Rectal smooth muscle tissue (tissue), 1 donor: Measurements from ENCODE around the gene CHGA.

Experiments
- H3K27ac ChIP-seq: one replicate; pipeline ENCODE4 v1.7.0; 2013; ENCODE audit warnings: low read depth, low read length, inconsistent platforms
- H3K27me3 ChIP-seq: one replicate; pipeline ENCODE4 v1.7.0; 2013; ENCODE audit warnings: low read length; ENCODE audit not compliant: control insufficient read depth, insufficient read depth
- H3K36me3 ChIP-seq: one replicate; pipeline ENCODE4 v1.7.0; 2013; ENCODE audit warnings: low read length; ENCODE audit not compliant: control insufficient read depth, insufficient read depth
- H3K4me1 ChIP-seq: one replicate; pipeline ENCODE4 v1.7.0; 2013; ENCODE audit warnings: low read length; ENCODE audit not compliant: control insufficient read depth, insufficient read depth
- H3K4me3 ChIP-seq: one replicate; pipeline ENCODE4 v1.7.0; 2013; ENCODE audit warnings: low read length
- H3K9ac ChIP-seq: one replicate; pipeline ENCODE4 v1.7.0; 2013; ENCODE audit warnings: low read length

The CHGA gene

DNA sequence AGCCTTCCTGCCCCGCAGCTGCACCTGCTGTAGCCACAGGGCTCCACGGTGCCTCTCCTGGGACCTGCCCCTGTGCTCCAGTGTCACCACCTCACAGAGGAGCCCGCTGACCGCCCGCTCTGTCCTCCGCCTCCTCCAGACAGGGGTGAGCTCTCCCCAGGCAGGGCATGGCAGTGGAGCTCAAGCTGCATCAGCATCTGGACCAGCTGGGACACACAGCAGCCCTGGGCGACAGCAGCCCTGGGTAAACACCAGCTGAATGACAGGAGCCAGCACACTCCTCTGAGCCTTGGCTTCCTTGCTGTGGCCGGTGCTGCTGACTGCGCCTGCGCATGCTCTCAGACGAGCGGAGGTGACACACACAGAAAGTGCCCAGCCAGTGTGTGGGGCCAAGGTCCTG, 22.0 kb downstream of the CHGA start:
- Histone ChIP-seq H3K27me3 (no peaks in the 10 kb centered on the region), H3K9ac (no peak overlapping the region), H3K36me3 (peaks cover 18% of the 10 kb centered on the region), H3K4me1 (no peaks in the 10 kb centered on the region), H3K27ac (no peak overlapping the region), H3K4me3 (no peak overlapping the region)

DNA sequence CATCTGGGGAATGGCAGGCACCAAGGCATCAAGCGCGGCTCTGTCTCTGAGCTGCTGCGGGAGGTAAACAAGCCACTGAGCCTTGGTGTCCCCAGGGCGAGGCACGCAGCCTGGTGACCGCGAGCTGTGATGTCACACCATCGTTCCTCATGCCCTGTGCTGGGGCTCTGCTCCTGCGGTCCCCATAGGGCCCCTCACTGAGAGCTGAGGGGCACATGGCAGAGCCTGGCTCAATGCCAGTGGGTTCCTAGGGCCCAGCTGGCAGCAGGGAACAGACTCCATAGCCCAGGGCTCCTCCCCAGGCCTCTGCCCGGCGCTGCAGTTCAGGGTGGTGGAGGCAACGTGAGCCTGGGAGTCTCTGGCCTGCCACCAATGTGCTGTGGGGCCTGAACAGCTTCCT, 22.6 kb downstream of the CHGA start:
- Histone ChIP-seq H3K4me1 (no peaks in the 10 kb centered on the region), H3K27ac (no peak overlapping the region), H3K36me3 (peaks cover 21% of the 10 kb centered on the region), H3K9ac (no peak overlapping the region), H3K4me3 (no peak overlapping the region), H3K27me3 (no peaks in the 10 kb centered on the region)

DNA sequence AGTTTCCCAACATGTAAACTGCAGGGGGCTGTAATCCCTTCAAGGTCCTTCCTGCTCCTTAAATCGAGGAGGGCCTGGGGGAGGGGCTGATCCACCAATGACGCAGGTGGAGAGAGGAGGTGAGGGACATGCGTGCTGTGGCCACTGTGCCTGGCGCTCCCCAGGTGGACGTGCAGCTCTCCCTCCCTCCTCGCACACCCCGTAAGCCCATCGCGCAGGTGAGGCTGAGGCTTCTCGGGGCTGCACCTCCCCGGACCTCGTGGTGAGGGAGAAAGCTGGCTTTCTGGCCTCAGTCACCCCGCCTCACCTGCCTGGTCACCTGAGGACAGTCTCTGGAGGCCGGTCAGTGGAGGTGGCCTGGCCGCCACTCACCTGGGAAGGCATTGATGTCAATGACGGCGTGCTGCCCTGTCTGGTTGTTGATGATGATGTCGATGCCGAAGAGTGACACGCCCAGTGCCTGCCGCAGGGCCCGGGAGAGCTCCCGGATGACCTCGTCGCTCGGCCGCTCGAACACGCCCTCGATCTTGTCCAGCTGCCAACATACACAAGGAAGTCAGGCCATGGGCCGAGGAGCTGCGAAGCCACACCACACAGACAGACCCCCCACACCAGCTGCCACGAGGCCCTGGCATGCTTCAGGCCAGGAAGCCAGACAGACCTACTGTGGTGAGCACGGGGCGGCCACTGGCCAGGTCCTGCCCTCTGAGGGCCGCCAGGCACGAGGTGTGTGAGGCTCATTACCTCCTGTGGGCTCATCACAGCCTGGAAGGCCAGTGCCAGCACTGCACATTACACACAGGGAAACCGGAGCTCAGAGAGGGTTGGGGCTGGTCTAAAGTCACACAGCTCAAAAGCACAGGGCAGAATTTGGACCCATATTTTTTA, 23.3 kb downstream of the CHGA start:
- Histone ChIP-seq H3K4me3 (no peak overlapping the region), H3K27me3 (no peaks in the 10 kb centered on the region), H3K27ac (no peak overlapping the region), H3K36me3 (peaks cover 17% of the 10 kb centered on the region), H3K9ac (no peak overlapping the region), H3K4me1 (no peaks in the 10 kb centered on the region)

DNA sequence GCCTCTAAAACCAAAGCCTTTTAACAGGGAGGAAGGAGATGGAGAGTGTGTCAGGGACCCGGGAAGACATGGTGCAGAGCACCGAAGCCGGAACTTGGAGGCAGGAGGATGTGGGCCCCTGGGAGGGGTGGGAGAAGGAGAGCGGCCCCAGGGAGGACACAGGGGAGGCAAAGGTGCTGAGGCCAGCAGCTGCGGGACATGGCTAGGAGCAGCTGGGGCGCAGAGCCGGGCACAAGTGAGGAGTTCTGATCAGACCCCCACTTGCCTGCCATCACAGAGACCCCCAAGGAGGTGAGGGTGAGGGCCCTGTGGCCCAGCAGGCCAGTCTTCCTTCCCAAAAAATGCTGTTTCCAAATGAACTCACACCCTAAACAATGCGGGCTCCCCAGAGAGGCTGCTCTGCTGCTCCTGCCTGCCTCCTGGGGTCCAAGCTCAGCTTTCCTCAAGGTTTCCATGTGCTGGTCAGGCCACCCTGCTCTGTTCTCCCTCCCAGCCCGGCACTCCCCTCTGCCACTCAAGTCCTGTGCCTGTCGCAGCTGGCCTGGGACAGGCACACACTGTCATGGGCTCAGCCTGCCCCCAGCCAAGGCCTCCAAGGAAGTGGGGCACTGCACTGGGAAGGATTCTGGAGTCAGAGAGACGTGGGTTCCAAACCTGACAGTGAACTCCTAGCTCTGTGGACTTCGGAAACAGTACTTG, 24.0 kb downstream of the CHGA start:
- peaks cover 20% of the 10 kb centered on the region for H3K36me3 ChIP-seq

DNA sequence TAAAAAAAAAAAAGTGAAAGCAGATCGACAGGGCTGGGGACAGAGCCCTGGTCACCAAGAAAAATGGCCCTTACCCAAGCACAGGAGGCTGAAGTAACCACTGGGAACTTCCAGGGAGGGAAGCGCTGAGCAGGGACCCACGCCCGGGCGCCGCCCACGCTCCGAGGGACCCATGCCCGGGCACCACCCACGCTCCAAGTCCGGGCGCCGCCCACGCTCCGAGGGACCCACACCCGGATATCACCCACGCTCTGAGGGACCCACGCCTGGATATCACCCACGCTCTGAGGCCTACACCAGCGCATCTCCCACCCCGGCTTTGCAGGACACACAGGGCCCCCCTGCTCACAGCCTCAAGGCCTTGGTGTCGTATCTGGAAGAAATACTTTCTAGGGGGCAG, 25.7 kb downstream of the CHGA start:
- Histone ChIP-seq H3K9ac (no peak overlapping the region), H3K4me1 (peaks cover 2% of the 10 kb centered on the region), H3K27me3 (no peaks in the 10 kb centered on the region), H3K27ac (no peak overlapping the region), H3K4me3 (no peak overlapping the region), H3K36me3 (peaks cover 20% of the 10 kb centered on the region)

More for the DNA sequence above, 24.0 kb downstream of the CHGA start:
- no peak overlapping the region for H3K4me3 ChIP-seq
- H3K9ac ChIP-seq, result no peak overlapping the region
- H3K27ac ChIP-seq, result no peak overlapping the region
- H3K27me3 ChIP-seq, result no peaks in the 10 kb centered on the region
- H3K4me1 ChIP-seq, result peaks cover under 1% of the 10 kb centered on the region

DNA sequence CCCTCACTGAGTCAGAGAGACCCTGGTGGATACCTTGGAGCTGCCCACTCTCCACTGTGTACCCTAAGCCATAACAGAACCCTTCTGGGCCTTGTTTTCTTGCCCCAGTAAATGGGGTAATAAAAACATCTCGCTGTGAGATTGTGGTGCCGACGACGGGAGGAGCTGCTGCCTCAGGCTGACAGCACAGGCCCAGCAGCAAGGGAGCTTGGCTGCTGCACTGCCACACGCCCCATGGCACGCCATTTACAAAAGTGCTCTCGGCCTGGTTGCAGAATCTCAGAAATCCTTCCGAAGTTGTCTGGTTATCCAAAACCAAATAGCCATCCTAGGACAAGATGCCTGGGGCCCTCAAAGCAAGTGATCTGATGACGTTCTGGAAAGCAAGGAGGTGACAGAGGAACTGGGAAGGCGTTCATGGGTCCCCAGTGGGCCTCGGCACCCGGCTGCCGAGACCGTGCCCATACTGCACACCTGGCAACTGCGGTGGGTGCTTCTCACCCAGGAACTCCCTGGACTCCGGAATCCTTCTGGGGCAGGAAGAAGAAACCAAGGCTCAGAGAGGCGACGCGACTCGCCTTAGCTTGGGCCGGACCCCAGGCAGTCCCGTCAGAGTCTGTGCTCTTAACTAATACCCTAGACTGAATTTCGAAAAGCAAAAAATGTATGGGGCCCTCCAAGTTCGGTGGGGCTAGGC, 26.7 kb downstream of the CHGA start:
- Histone ChIP-seq H3K36me3 (peaks cover 20% of the 10 kb centered on the region), H3K27ac (no peak overlapping the region), H3K9ac (no peak overlapping the region), H3K4me3 (no peak overlapping the region), H3K4me1 (peaks cover 2% of the 10 kb centered on the region), H3K27me3 (no peaks in the 10 kb centered on the region)

DNA sequence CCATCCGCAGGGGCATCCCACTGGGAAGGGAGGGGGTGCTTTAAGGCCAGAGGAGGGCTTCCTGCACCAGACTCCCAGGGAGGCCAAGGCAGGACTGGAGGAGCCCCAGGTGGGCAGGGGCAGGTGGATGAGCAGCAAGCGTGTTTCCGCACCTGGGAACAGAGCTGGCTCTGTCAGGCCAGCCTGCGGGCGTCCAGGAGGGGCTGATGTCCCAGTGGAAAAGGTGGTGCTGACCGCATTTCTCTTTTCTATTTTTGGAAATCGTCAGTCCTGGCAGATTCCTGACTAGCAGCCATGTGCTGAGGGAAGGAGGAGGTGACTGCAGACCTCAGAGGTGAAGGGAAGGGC, 27.2 kb downstream of the CHGA start:
- H3K27ac ChIP-seq, result no peak overlapping the region
- peaks cover 2% of the 10 kb centered on the region for H3K4me1 ChIP-seq
- H3K4me3 ChIP-seq, result no peak overlapping the region
- no peaks in the 10 kb centered on the region for H3K27me3 ChIP-seq
- peaks cover 20% of the 10 kb centered on the region for H3K36me3 ChIP-seq
- H3K9ac ChIP-seq, result no peak overlapping the region

DNA sequence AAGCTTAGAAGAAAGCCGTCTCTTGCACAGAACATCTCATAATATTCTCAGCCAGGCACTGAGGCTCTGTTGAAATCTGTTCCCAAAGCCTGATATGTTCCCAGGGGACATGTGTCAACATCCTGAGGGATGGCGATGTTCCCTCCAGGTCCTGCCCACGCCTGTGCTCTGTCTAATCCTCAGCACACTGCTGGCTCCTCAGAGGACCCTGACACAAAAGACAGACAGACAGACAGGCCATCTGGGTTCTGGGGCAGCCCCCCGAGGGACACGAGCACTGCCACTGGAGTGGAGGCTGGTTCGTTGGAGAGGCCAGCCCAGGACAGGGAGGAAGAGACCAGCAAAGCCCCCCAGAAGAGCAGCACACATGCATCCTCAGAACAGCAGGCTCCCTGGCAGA, 27.8 kb downstream of the CHGA start:
- Histone ChIP-seq H3K9ac (no peak overlapping the region), H3K4me3 (no peak overlapping the region), H3K27ac (no peak overlapping the region), H3K36me3 (peaks cover 23% of the 10 kb centered on the region), H3K4me1 (peaks cover 2% of the 10 kb centered on the region), H3K27me3 (no peaks in the 10 kb centered on the region)

DNA sequence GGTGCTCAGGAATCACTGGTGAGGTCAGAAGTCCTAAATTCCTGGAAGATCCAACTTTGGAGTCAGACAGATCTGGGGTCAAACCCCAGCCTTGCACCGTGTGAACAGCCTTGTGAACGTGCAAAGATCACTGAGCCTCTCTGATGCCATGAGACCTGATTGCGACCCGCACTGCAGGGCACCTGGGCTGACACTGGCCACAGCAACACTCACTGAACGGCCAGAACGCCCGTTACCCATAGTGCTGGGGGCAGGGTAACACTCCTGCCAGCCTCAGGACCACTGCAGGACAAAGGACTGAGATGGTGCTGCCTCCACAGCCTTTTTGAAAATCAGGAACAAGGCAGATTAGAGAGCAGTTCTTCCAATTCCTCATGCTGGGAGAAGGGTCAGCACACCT, 28.3 kb downstream of the CHGA start:
- no peak overlapping the region for H3K9ac ChIP-seq
- H3K27me3 ChIP-seq, result no peaks in the 10 kb centered on the region
- no peak overlapping the region for H3K4me3 ChIP-seq
- no peak overlapping the region for H3K27ac ChIP-seq
- peaks cover 2% of the 10 kb centered on the region for H3K4me1 ChIP-seq
- peaks cover 18% of the 10 kb centered on the region for H3K36me3 ChIP-seq

DNA sequence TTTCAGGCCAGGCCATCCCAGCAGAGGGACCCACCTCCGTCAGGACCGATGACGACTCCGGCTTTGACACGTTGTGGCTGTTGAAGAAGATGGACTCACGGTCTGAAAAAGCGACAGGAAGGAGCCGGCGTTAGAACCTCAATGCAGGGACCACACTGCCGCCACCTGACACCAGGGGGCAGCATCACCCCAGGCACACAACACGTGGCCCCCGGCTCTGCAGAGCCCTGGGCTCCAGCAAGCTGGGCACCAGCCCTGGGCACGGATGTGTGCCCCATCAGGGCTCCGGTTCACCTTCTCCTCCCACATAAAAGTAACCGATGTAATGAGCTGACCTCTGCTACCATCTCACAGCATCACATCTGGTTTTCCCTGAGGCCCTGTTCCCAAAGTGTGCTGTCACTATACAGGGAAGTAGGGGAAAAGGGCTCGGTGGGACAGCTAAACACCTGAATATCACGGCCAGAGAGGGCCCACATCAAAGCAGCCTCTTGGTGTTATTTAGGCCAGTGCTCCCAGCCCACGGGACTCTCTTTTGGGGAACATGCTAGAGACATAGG, 29.0 kb downstream of the CHGA start:
- Histone ChIP-seq H3K36me3 (peaks cover 18% of the 10 kb centered on the region), H3K9ac (no peak overlapping the region), H3K4me1 (peaks cover 2% of the 10 kb centered on the region), H3K27me3 (no peaks in the 10 kb centered on the region), H3K27ac (no peak overlapping the region), H3K4me3 (no peak overlapping the region)

DNA sequence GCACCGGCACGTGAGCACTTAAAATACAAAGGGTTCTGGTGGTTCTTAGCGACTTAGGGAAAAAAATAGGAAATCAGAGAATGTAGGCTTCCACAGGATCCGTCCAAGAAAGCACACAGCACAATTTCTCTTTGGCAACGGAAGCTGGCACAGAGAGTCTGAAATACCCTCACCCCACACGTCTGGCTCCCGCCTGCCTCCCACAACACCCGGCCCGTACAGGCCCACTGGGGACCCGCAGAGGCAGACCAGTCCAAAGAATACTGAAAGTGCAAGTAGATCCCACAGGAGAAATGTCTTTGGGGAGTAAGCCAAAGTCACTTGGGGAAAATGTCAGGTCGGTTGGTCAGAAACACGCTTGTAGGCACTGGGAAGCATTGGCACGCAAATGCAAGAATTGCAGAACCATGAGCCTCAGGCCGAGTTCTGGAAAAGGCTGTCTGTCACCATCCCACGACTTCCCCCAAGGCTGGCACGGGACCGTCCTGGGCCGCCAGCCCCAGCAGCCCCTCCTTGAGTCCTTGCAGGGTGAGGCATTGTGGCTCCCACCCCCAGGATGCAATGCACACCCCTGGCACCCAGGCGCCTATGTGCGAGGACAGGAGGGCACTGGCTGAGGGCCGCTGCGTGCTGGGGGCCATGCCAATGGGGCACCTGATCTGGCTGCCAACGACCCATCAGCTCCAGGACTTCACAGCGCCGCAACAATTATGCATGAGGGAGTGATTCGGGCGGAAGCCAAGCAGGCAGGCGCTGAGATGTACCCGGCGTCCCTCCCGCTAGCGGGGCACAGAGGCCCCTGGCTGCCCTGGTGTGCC, 29.7 kb downstream of the CHGA start:
- Histone ChIP-seq H3K9ac (no peak overlapping the region), H3K4me1 (peaks cover 2% of the 10 kb centered on the region)

DNA sequence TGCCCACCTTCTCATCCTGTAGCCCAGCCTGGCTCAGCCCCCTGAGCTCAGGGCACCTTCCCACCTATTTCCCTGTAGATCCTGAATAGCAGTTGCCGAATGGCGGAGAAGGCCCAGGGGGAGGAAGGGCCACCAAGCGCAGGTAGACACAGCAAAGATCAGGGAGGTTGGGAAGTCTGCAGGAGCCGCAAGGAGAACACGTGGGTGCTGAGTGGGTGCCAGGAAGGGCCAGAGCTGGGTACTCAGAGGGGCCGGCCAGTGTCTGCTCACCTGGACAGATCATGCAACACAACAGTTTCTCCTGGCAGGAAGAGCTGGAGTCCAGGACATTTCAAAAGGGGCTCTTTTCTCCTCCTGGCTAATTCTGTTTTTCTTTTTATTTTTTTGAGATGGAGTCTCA, 30.6 kb downstream of the CHGA start:
- Histone ChIP-seq H3K4me1 (peaks cover 2% of the 10 kb centered on the region), H3K36me3 (peaks cover 20% of the 10 kb centered on the region), H3K27ac (no peak overlapping the region)

More for the DNA sequence above, 29.7 kb downstream of the CHGA start:
- Histone ChIP-seq H3K4me3 (no peak overlapping the region), H3K27me3 (no peaks in the 10 kb centered on the region), H3K27ac (no peak overlapping the region), H3K36me3 (peaks cover 23% of the 10 kb centered on the region)

More for the DNA sequence above, 30.6 kb downstream of the CHGA start:
- no peak overlapping the region for H3K4me3 ChIP-seq
- no peak overlapping the region for H3K9ac ChIP-seq
- no peaks in the 10 kb centered on the region for H3K27me3 ChIP-seq
